CD4-positive, alpha-beta T cell (primary cell): Measurements from ENCODE around the gene ZNRF1. TPM values are rescaled to one million over a fixed set of nuclear protein-coding genes. Genes with fewer than 3 reads are reported as not detected.

ENCODE experiments used
- ATAC-seq: fragments of 200-7000 bp; cut with Tn5 transposase; one replicate; pipeline ENCODE4 v1.10.0; 2022; ENCODE audit warnings: mild to moderate bottlenecking; ENCODE audit not compliant: poor library complexity
- CTCF ChIA-PET: fragments of 350-600 bp; sonication (Branson Sonifier 250); formaldehyde crosslinking; loops from one replicate; lab custom pipeline; 2021; ENCODE audit warnings: antibody characterized with exemption, inconsistent platforms; lab: Charles Lee
- POLR2A ChIA-PET: fragments of 350-600 bp; sonication (Branson Sonifier 250); formaldehyde crosslinking; loops from one replicate; lab custom pipeline; 2021; ENCODE audit warnings: antibody characterized with exemption, inconsistent platforms; lab: Charles Lee
- DNase-seq, 14 experiments: peaks; one replicate each; pipeline ENCODE4 v3.0.0-alpha.2; 2013 to 2020; ENCODE audit warnings: mixed read lengths in 2 of 14
- H3K27ac ChIP-seq, 2 donors: one replicate each; pipeline versions ENCODE4 v1.5.1 to v1.7.0; 2013; ENCODE audit warnings: low read length in 2 of 2, low read depth in 1 of 2, mild to moderate bottlenecking in 1 of 2
- H3K27me3 ChIP-seq, 2 experiments: 1 replicate in 1 of 2; 2 replicates in 1 of 2; pipeline versions ENCODE4 v1.6.1 to v1.7.0; 2013; ENCODE audit warnings: low read length in 2 of 2, control low read depth in 1 of 2, mild to moderate bottlenecking in 1 of 2, moderate library complexity in 1 of 2; ENCODE audit not compliant: insufficient read depth in 2 of 2, control insufficient read depth in 1 of 2
- H3K36me3 ChIP-seq: one replicate; pipeline ENCODE4 v1.6.1; 2013; ENCODE audit warnings: low read length, control low read depth; ENCODE audit not compliant: insufficient read depth
- H3K4me1 ChIP-seq: one replicate; pipeline ENCODE4 v1.6.1; 2013; ENCODE audit warnings: low read length, control low read depth; ENCODE audit not compliant: insufficient read depth
- H3K4me3 ChIP-seq: one replicate; pipeline ENCODE4 v1.5.1; 2013; ENCODE audit warnings: mild to moderate bottlenecking, low read length, moderate library complexity
- H3K9me3 ChIP-seq, 2 experiments: 1 replicate in 1 of 2; 2 replicates in 1 of 2; pipeline versions ENCODE4 v1.6.1 to v1.7.0; 2013; ENCODE audit warnings: low read length in 2 of 2, mild to moderate bottlenecking in 2 of 2, control low read depth in 1 of 2, moderate library complexity in 1 of 2; ENCODE audit not compliant: control insufficient read depth in 1 of 2, insufficient read depth in 1 of 2
- H3K27ac Mint-ChIP-seq: one replicate; pipeline ENCODE4 v1.8.0; 2020; ENCODE audit warnings: mixed read lengths
- H3K27me3 Mint-ChIP-seq: one replicate; pipeline ENCODE4 v1.8.0; 2021; ENCODE audit warnings: mixed read lengths
- H3K36me3 Mint-ChIP-seq: one replicate; pipeline ENCODE4 v1.8.0; 2021; ENCODE audit warnings: low read depth, mixed read lengths
- H3K4me1 Mint-ChIP-seq: one replicate; pipeline ENCODE4 v1.8.0; 2021; ENCODE audit warnings: low read depth, mixed read lengths
- H3K4me3 Mint-ChIP-seq: one replicate; pipeline ENCODE4 v1.8.0; 2020; ENCODE audit warnings: mild to moderate bottlenecking, mixed read lengths
- H3K9me3 Mint-ChIP-seq: one replicate; pipeline ENCODE4 v1.8.0; 2020; ENCODE audit warnings: mixed read lengths
- CTCF ChIP-seq: fragments of 200-600 bp; IDR thresholded peaks from one replicate; pipeline ENCODE4 v1.8.0; 2022; ENCODE audit warnings: antibody characterized with exemption, mild to moderate bottlenecking
- intact Hi-C, 2 experiments: fragments of 100-400 bp; cut with DNase I in 1 of 2; cut with micrococcal nuclease in 1 of 2; formaldehyde crosslinking; loops; one replicate each; pipeline versions ENCODE4 v1.15.1 to v1.9.0; 2023 to 2025; cut with DNase I, micrococcal nuclease
- total RNA-seq, 174 experiments: library from RNA in 2 of 174; stranded (reverse) in 2 of 174; gene quantifications; one replicate each; pipeline ENCODE4 v1.2.3 and lab custom pipeline; 2021 to 2026

The ZNRF1 gene
- total RNA-seq, 2 experiments from 2014 or later, result 2.8 to 4.0 TPM

- Histone ChIP-seq H3K4me3 (no peak overlapping the region), H3K27me3 (no peaks in the 10 kb centered on the region), H3K4me1 (peaks cover 20% of the 10 kb centered on the region), H3K27ac (no peak overlapping the region), H3K36me3 (no peaks in the 10 kb centered on the region), H3K9me3 (no peaks in the 10 kb centered on the region)
- intact Hi-C loops, result no loop called here
- Mint-ChIP-seq H3K36me3 (no peaks in the 10 kb centered on the region), H3K27me3 (no peaks in the 10 kb centered on the region), H3K4me3 (no peak overlapping the region), H3K9me3 (no peaks in the 10 kb centered on the region), H3K27ac (no peak overlapping the region), H3K4me1 (peaks cover 36% of the 10 kb centered on the region)
- ChIA-PET CTCF (interaction anchor here (1.2 kb wide), 1 partner anchor 30 kb away, joined by 3 read pairs; no protein-coding TSS in a partner anchor), POLR2A (no interaction called here)
- ATAC-seq (no peak), DNase-seq (no peak)
- no peak for TF ChIP-seq CTCF
Observed at GRCh38 chr16:75081179-75081859, 82.5 kb downstream of the ZNRF1 start.

- Histone ChIP-seq H3K4me1 (peaks cover 2% of the 10 kb centered on the region), H3K9me3 (no peaks in the 10 kb centered on the region), H3K27me3 (no peaks in the 10 kb centered on the region), H3K36me3 (no peaks in the 10 kb centered on the region), H3K4me3 (no peak overlapping the region), H3K27ac (no peak overlapping the region)
- TF ChIP-seq CTCF, result no peak
- Mint-ChIP-seq H3K27me3 (no peaks in the 10 kb centered on the region), H3K9me3 (no peaks in the 10 kb centered on the region), H3K4me1 (peaks cover 17% of the 10 kb centered on the region), H3K4me3 (no peak overlapping the region), H3K36me3 (no peaks in the 10 kb centered on the region), H3K27ac (no peak overlapping the region)
- intact Hi-C loops, result no loop called here
- ATAC-seq (no peak), DNase-seq (no peak)
- POLR2A ChIA-PET, result no interaction called here
- CTCF ChIA-PET, result no interaction called here
Observed at GRCh38 chr16:75083813-75084212, 85.0 kb downstream of the ZNRF1 start.

GRCh38 chr16:75085556-75085955 lies 86.7 kb downstream of the ZNRF1 start:
- Mint-ChIP-seq H3K27me3 (no peaks in the 10 kb centered on the region), H3K36me3 (no peaks in the 10 kb centered on the region), H3K4me1 (peaks cover 15% of the 10 kb centered on the region), H3K9me3 (no peaks in the 10 kb centered on the region), H3K27ac (no peak overlapping the region), H3K4me3 (no peak overlapping the region)
- POLR2A ChIA-PET, result no interaction called here
- Histone ChIP-seq H3K4me1 (no peaks in the 10 kb centered on the region), H3K9me3 (no peaks in the 10 kb centered on the region), H3K27ac (no peak overlapping the region), H3K27me3 (no peaks in the 10 kb centered on the region), H3K36me3 (no peaks in the 10 kb centered on the region), H3K4me3 (no peak overlapping the region)
- ATAC-seq (no peak), DNase-seq (no peak)
- CTCF ChIA-PET, result interaction anchor here (1.0 kb wide), 1 partner anchor 25 kb away, joined by 3 read pairs; no protein-coding TSS in a partner anchor
- intact Hi-C loops, result no loop called here
- no peak for TF ChIP-seq CTCF
